ENCODE data around the gene SLC14A1.
A peak's percentile ranks its signal among the peaks of the same experiment; 100 is the strongest.

The SLC14A1 gene

GRCh38 chr18:45722899-45723298 lies 1.1 kb upstream of the SLC14A1 start:
- Histone ChIP-seq H2AFZ (ENCODE audit: insufficient read depth, low read length, poor library complexity) (no peak overlapping the region), H2BK5ac (ENCODE audit: low read depth, low read length, poor library complexity) (no peak overlapping the region), H2BK120ac (ENCODE audit: insufficient read depth, low read length, poor library complexity) (no peak overlapping the region), H3K23ac (ENCODE audit: low read length) (no peak overlapping the region), H4K12ac (ENCODE audit: low read depth, low read length) (no peak overlapping the region), H3K18ac (ENCODE audit: low read length) (no peak overlapping the region), H4K8ac (ENCODE audit: low read depth, low read length) (no peak overlapping the region), H3K14ac (ENCODE audit: low read length) (no peak overlapping the region), H3K27ac (ENCODE audit: low read depth, low read length) (no peak overlapping the region), H3K27me3 (ENCODE audit: insufficient read depth, low read length) (no peaks in the 10 kb centered on the region), H3K9ac (ENCODE audit: low read length) (no peak overlapping the region), H2AK5ac (ENCODE audit: low read length) (no peak overlapping the region), H3K79me2 (ENCODE audit: control insufficient read depth, insufficient read depth, low read length, poor library complexity) (no peaks in the 10 kb centered on the region), H3K4me3 (ENCODE audit: low read depth, low read length) (no peak overlapping the region), H4K91ac (ENCODE audit: low read depth, low read length) (no peak overlapping the region), H3K9me3 (ENCODE audit: insufficient read depth, low read depth, low read length) (no peaks in the 10 kb centered on the region), H3K4ac (ENCODE audit: low read depth, low read length) (no peak overlapping the region), H3K79me1 (ENCODE audit: low read length) (no peaks in the 10 kb centered on the region), H3K4me1 (ENCODE audit: control insufficient read depth in 1 of 2, insufficient read depth in 2 of 2, low read length in 2 of 2) (no peaks in the 10 kb centered on the region), H3K36me3 (ENCODE audit: control insufficient read depth in 1 of 2, insufficient read depth in 2 of 2, low read length in 2 of 2) (no peaks in the 10 kb centered on the region), H2BK12ac (ENCODE audit: low read length) (no peak overlapping the region), H3K4me2 (ENCODE audit: low read length) (no peak overlapping the region)
- no CpG with 5 or more reads among the region's 5 CpGs for WGBS (ENCODE audit: extremely low coverage, insufficient coverage, insufficient read length)
- peak; percentile 77 to 83 for DNase-seq

GRCh38 chr18:45724601-45725000 lies 620 bp downstream of the SLC14A1 start:
- Histone ChIP-seq H3K4ac (ENCODE audit: low read depth, low read length) (no peak overlapping the region), H4K12ac (ENCODE audit: low read depth, low read length) (no peak overlapping the region), H4K8ac (ENCODE audit: low read depth, low read length) (no peak overlapping the region), H3K27me3 (ENCODE audit: insufficient read depth, low read length) (no peaks in the 10 kb centered on the region), H3K23ac (ENCODE audit: low read length) (no peak overlapping the region), H3K9ac (ENCODE audit: low read length) (no peak overlapping the region), H3K9me3 (ENCODE audit: insufficient read depth, low read depth, low read length) (no peaks in the 10 kb centered on the region), H3K4me2 (ENCODE audit: low read length) (no peak overlapping the region), H3K36me3 (ENCODE audit: control insufficient read depth in 1 of 2, insufficient read depth in 2 of 2, low read length in 2 of 2) (no peaks in the 10 kb centered on the region), H3K79me1 (ENCODE audit: low read length) (no peaks in the 10 kb centered on the region), H3K4me1 (ENCODE audit: control insufficient read depth in 1 of 2, insufficient read depth in 2 of 2, low read length in 2 of 2) (no peaks in the 10 kb centered on the region), H3K27ac (ENCODE audit: low read depth, low read length) (no peak overlapping the region), H3K79me2 (ENCODE audit: control insufficient read depth, insufficient read depth, low read length, poor library complexity) (no peaks in the 10 kb centered on the region), H2BK5ac (ENCODE audit: low read depth, low read length, poor library complexity) (no peak overlapping the region), H3K18ac (ENCODE audit: low read length) (no peak overlapping the region), H2AFZ (ENCODE audit: insufficient read depth, low read length, poor library complexity) (no peak overlapping the region), H2AK5ac (ENCODE audit: low read length) (no peak overlapping the region), H3K14ac (ENCODE audit: low read length) (no peak overlapping the region), H4K91ac (ENCODE audit: low read depth, low read length) (no peak overlapping the region), H2BK12ac (ENCODE audit: low read length) (no peak overlapping the region), H3K4me3 (ENCODE audit: low read depth, low read length) (no peak overlapping the region), H2BK120ac (ENCODE audit: insufficient read depth, low read length, poor library complexity) (no peak overlapping the region)
- DNase-seq = no peak
- no CpG with 5 or more reads among the region's 4 CpGs for WGBS (ENCODE audit: extremely low coverage, insufficient coverage, insufficient read length)

GRCh38 chr18:45725336-45725735 lies 1.4 kb downstream of the SLC14A1 start:
- no peak overlapping the region for H3K4me2 ChIP-seq (ENCODE audit: low read length)
- H3K36me3 ChIP-seq (ENCODE audit: control insufficient read depth in 1 of 2, insufficient read depth in 2 of 2, low read length in 2 of 2) = no peaks in the 10 kb centered on the region
- no peak for DNase-seq
- H3K18ac ChIP-seq (ENCODE audit: low read length) = no peak overlapping the region
- no peaks in the 10 kb centered on the region for H3K9me3 ChIP-seq (ENCODE audit: insufficient read depth, low read depth, low read length)
- WGBS (ENCODE audit: extremely low coverage, insufficient coverage, insufficient read length) = no CpG with 5 or more reads among the region's 4 CpGs
- no peak overlapping the region for H2BK12ac ChIP-seq (ENCODE audit: low read length)
- H2AFZ ChIP-seq (ENCODE audit: insufficient read depth, low read length, poor library complexity) = no peak overlapping the region
- H3K4ac ChIP-seq (ENCODE audit: low read depth, low read length) = no peak overlapping the region
- H3K4me3 ChIP-seq (ENCODE audit: low read depth, low read length) = no peak overlapping the region
- no peak overlapping the region for H3K14ac ChIP-seq (ENCODE audit: low read length)
- H2BK120ac ChIP-seq (ENCODE audit: insufficient read depth, low read length, poor library complexity) = no peak overlapping the region
- no peak overlapping the region for H4K8ac ChIP-seq (ENCODE audit: low read depth, low read length)
- H3K79me2 ChIP-seq (ENCODE audit: control insufficient read depth, insufficient read depth, low read length, poor library complexity) = no peaks in the 10 kb centered on the region
- H2AK5ac ChIP-seq (ENCODE audit: low read length) = no peak overlapping the region
- H3K79me1 ChIP-seq (ENCODE audit: low read length) = no peaks in the 10 kb centered on the region
- H4K91ac ChIP-seq (ENCODE audit: low read depth, low read length) = no peak overlapping the region
- H3K23ac ChIP-seq (ENCODE audit: low read length) = no peak overlapping the region
- peak overlapping the region; percentile 27 for H3K9ac ChIP-seq (ENCODE audit: low read length)
- H3K27me3 ChIP-seq (ENCODE audit: insufficient read depth, low read length) = no peaks in the 10 kb centered on the region
- no peak overlapping the region for H3K27ac ChIP-seq (ENCODE audit: low read depth, low read length)
- no peak overlapping the region for H2BK5ac ChIP-seq (ENCODE audit: low read depth, low read length, poor library complexity)
- no peaks in the 10 kb centered on the region for H3K4me1 ChIP-seq (ENCODE audit: control insufficient read depth in 1 of 2, insufficient read depth in 2 of 2, low read length in 2 of 2)
- no peak overlapping the region for H4K12ac ChIP-seq (ENCODE audit: low read depth, low read length)

GRCh38 chr18:45726603-45727002 lies 2.6 kb downstream of the SLC14A1 start:
- no peak for DNase-seq
- WGBS (ENCODE audit: extremely low coverage, insufficient coverage, insufficient read length) = no CpG with 5 or more reads among the region's 3 CpGs
- Histone ChIP-seq H2BK5ac (ENCODE audit: low read depth, low read length, poor library complexity) (no peak overlapping the region), H4K91ac (ENCODE audit: low read depth, low read length) (no peak overlapping the region), H3K18ac (ENCODE audit: low read length) (no peak overlapping the region), H3K23ac (ENCODE audit: low read length) (no peak overlapping the region), H3K9me3 (ENCODE audit: insufficient read depth, low read depth, low read length) (no peaks in the 10 kb centered on the region), H2BK12ac (ENCODE audit: low read length) (no peak overlapping the region), H3K36me3 (ENCODE audit: control insufficient read depth in 1 of 2, insufficient read depth in 2 of 2, low read length in 2 of 2) (no peaks in the 10 kb centered on the region), H2AFZ (ENCODE audit: insufficient read depth, low read length, poor library complexity) (no peak overlapping the region), H2BK120ac (ENCODE audit: insufficient read depth, low read length, poor library complexity) (no peak overlapping the region), H3K14ac (ENCODE audit: low read length) (no peak overlapping the region), H3K4me3 (ENCODE audit: low read depth, low read length) (no peak overlapping the region), H4K12ac (ENCODE audit: low read depth, low read length) (no peak overlapping the region), H2AK5ac (ENCODE audit: low read length) (no peak overlapping the region), H3K27me3 (ENCODE audit: insufficient read depth, low read length) (no peaks in the 10 kb centered on the region), H3K79me1 (ENCODE audit: low read length) (no peaks in the 10 kb centered on the region), H3K4me2 (ENCODE audit: low read length) (no peak overlapping the region), H3K9ac (ENCODE audit: low read length) (no peak overlapping the region), H3K27ac (ENCODE audit: low read depth, low read length) (no peak overlapping the region), H4K8ac (ENCODE audit: low read depth, low read length) (no peak overlapping the region), H3K4ac (ENCODE audit: low read depth, low read length) (no peak overlapping the region), H3K4me1 (ENCODE audit: control insufficient read depth in 1 of 2, insufficient read depth in 2 of 2, low read length in 2 of 2) (no peaks in the 10 kb centered on the region), H3K79me2 (ENCODE audit: control insufficient read depth, insufficient read depth, low read length, poor library complexity) (no peaks in the 10 kb centered on the region)
